HL-60 (cell line): ENCODE measurements around the gene TRPM4.

ENCODE experiments used
- DNase-seq, 2 experiments: peaks; one replicate each; pipeline ENCODE4 v3.0.0-alpha.2; 2010 to 2020; ENCODE audit warnings: low read depth in 1 of 2, low spot score in 1 of 2
- H3K27ac ChIP-seq: fragments of 250-450 bp; sonication (Bioruptor Pico); replicated peaks from 2 replicates; pipeline ENCODE4 v1.5.1; 2020; ENCODE audit warnings: mild to moderate bottlenecking, moderate library complexity
- H3K27me3 ChIP-seq: fragments of 250-450 bp; sonication (Bioruptor Pico); 2 replicates; pipeline ENCODE4 v1.5.1; 2021; ENCODE audit warnings: mild to moderate bottlenecking, moderate library complexity; ENCODE audit not compliant: insufficient read depth, poor library complexity, severe bottlenecking
- H3K4me3 ChIP-seq: replicated peaks from 2 replicates; pipeline ENCODE4 v1.5.1; 2011; ENCODE audit warnings: mild to moderate bottlenecking, control low read depth, low read length; ENCODE audit not compliant: insufficient read depth
- CTCF ChIP-seq: IDR thresholded peaks from one replicate; pipeline ENCODE4 v1.5.1; 2011; ENCODE audit warnings: low read length, control low read depth, inconsistent platforms; ENCODE audit not compliant: insufficient read depth
- GABPA ChIP-seq: IDR thresholded peaks from 2 replicates; pipeline ENCODE4 v1.6.1; 2012; ENCODE audit warnings: low read depth
- POLR2AphosphoS5 ChIP-seq: IDR thresholded peaks from 2 replicates; pipeline ENCODE4 v1.6.1; 2012; ENCODE audit warnings: low read depth
- SPI1 ChIP-seq: IDR thresholded peaks from 2 replicates; pipeline ENCODE4 v1.6.1; 2012; ENCODE audit warnings: low read depth, mild to moderate bottlenecking, borderline replicate concordance
- TF ChIP-seq, protein P1 (sequence below): IDR thresholded peaks from 2 replicates; pipeline ENCODE4 v1.6.1; 2012; ENCODE audit warnings: low read depth; ENCODE audit not compliant: insufficient replicate concordance

TRPM4 gene

DNA sequence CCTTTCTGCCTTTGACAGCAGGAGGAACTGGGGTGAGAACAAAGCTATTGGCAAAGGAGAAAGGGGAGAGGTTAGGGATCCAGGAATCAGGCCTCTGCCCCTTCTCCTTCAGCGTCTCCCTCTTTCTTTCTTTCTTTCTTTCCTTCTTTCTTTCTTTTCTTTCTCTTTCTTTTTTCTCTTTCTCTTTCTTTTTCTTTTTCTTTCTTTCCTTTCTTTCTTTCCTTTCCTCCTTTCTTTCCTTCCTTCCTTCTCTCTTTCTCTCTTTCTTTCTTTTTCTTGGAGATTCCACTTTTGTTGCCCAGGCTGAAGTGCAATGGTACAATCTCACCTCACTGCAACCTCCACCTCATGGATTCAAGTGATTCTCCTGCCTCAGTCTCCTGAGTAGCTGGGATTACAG is 75.6 kb downstream of the TRPM4 start:
- no peak overlapping the region for H3K4me3 ChIP-seq
- H3K27ac ChIP-seq = no peak overlapping the region
- no peak for DNase-seq
- TF ChIP-seq, protein P1, sequence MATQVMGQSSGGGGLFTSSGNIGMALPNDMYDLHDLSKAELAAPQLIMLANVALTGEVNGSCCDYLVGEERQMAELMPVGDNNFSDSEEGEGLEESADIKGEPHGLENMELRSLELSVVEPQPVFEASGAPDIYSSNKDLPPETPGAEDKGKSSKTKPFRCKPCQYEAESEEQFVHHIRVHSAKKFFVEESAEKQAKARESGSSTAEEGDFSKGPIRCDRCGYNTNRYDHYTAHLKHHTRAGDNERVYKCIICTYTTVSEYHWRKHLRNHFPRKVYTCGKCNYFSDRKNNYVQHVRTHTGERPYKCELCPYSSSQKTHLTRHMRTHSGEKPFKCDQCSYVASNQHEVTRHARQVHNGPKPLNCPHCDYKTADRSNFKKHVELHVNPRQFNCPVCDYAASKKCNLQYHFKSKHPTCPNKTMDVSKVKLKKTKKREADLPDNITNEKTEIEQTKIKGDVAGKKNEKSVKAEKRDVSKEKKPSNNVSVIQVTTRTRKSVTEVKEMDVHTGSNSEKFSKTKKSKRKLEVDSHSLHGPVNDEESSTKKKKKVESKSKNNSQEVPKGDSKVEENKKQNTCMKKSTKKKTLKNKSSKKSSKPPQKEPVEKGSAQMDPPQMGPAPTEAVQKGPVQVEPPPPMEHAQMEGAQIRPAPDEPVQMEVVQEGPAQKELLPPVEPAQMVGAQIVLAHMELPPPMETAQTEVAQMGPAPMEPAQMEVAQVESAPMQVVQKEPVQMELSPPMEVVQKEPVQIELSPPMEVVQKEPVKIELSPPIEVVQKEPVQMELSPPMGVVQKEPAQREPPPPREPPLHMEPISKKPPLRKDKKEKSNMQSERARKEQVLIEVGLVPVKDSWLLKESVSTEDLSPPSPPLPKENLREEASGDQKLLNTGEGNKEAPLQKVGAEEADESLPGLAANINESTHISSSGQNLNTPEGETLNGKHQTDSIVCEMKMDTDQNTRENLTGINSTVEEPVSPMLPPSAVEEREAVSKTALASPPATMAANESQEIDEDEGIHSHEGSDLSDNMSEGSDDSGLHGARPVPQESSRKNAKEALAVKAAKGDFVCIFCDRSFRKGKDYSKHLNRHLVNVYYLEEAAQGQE = no peak
- TF ChIP-seq SPI1 = no peak
- TF ChIP-seq CTCF = no peak
- TF ChIP-seq POLR2AphosphoS5 = no peak
- TF ChIP-seq GABPA = no peak
- no peaks in the 10 kb centered on the region for H3K27me3 ChIP-seq

GRCh38 chr19:49241769-49242168 is 84.2 kb downstream of the TRPM4 start:
- Histone ChIP-seq H3K4me3 (no peak overlapping the region), H3K27ac (no peak overlapping the region), H3K27me3 (no peaks in the 10 kb centered on the region)
- DNase-seq = no peak
- TF ChIP-seq, protein P1 = no peak
- TF ChIP-seq POLR2AphosphoS5 (no peak), GABPA (no peak), CTCF (no peak), SPI1 (no peak)

GRCh38 chr19:49243129-49243528 is 85.5 kb downstream of the TRPM4 start:
- H3K4me3 ChIP-seq = no peak overlapping the region
- H3K27ac ChIP-seq = no peak overlapping the region
- no peaks in the 10 kb centered on the region for H3K27me3 ChIP-seq
- no peak for DNase-seq
- TF ChIP-seq GABPA (no peak), SPI1 (no peak), POLR2AphosphoS5 (no peak), CTCF (no peak)
- TF ChIP-seq, protein P1 = no peak
